Measurements from ENCODE around the gene CAMSAP3. TPM values are rescaled to one million over a fixed set of nuclear protein-coding genes. Genes with fewer than 3 reads are reported as not detected.

CAMSAP3 gene
- total RNA-seq, 1 experiment from 2014 or later: 28.4 TPM

- Histone ChIP-seq H3T11ph (ENCODE audit: low read length) (no peak overlapping the region), H4K5ac (ENCODE audit: insufficient read length, low read depth, low read length) (no peak overlapping the region), H3K79me2 (ENCODE audit: insufficient read depth, low read length) (peaks cover 24% of the 10 kb centered on the region; the same call in 1 of the 2 replicates), H4K20me1 (ENCODE audit: control insufficient read depth, insufficient read depth, insufficient read length) (no peaks in the 10 kb centered on the region), H2BK20ac (ENCODE audit: low read depth, low read length, poor library complexity, severe bottlenecking) (no peak overlapping the region), H3K23ac (ENCODE audit: insufficient read length, low read depth, low read length) (no peak overlapping the region), H2BK5ac (ENCODE audit: insufficient read length, low read length) (no peak overlapping the region), H3K27me3 (ENCODE audit: insufficient read depth, low read length) (peaks cover 16% of the 10 kb centered on the region; the same call in 1 of the 2 replicates), H2BK120ac (ENCODE audit: low read depth, low read length, poor library complexity, severe bottlenecking) (no peak overlapping the region), H3K4ac (ENCODE audit: low read depth, low read length) (no peak overlapping the region), H3K4me1 (ENCODE audit: insufficient read depth, low read length) (no peaks in the 10 kb centered on the region), H3K14ac (ENCODE audit: insufficient read depth, low read length) (no peak overlapping the region), H3K79me1 (ENCODE audit: insufficient read depth, low read depth, low read length, poor library complexity, severe bottlenecking) (peaks cover 16% of the 10 kb centered on the region), H2BK12ac (ENCODE audit: insufficient read length, low read depth, low read length) (no peak overlapping the region), H4K8ac (replicated peaks; ENCODE audit: insufficient read length, low read depth, low read length) (no peak overlapping the region), H3K23me2 (ENCODE audit: insufficient read length, low read depth, low read length, poor library complexity, severe bottlenecking) (peaks cover 14% of the 10 kb centered on the region), H2AK5ac (ENCODE audit: insufficient read length, low read length) (no peak overlapping the region), H2BK15ac (ENCODE audit: low read depth, low read length) (no peak overlapping the region), H3K4me2 (ENCODE audit: insufficient read depth, insufficient read length, low read length) (no peak overlapping the region), H3K27ac (ENCODE audit: insufficient read length, low read depth, low read length) (no peak overlapping the region), H3K18ac (ENCODE audit: insufficient read length, low read depth, low read length) (no peak overlapping the region), H4K91ac (ENCODE audit: insufficient read length, low read depth, low read length) (no peak overlapping the region), H3K9ac (ENCODE audit: extremely low read depth, insufficient read length, low read length) (no peak overlapping the region), H2AFZ (ENCODE audit: low read length) (no peak overlapping the region), H3K9me3 (ENCODE audit: control insufficient read depth, low read depth, low read length) (no peaks in the 10 kb centered on the region), H3K56ac (ENCODE audit: insufficient read length, low read depth, low read length) (no peak overlapping the region)
- Mint-ChIP-seq H3K9me3 (no peaks in the 10 kb centered on the region; a peak in 2 of 5 replicates), H3K4me1 (peaks cover 15 to 28% of the 10 kb centered on the region in 2 experiments), H3K27ac (no peak overlapping the region), H3K27me3 (ENCODE audit: low read depth) (peaks cover 30% of the 10 kb centered on the region), H3K36me3 (ENCODE audit: insufficient read depth in 1 of 3, low read depth in 3 of 3) (peaks cover 0 to 9% (median 8%) of the 10 kb centered on the region in 3 experiments; a peak in 4 of 7 replicates), H3K4me3 (no peak overlapping the region; a peak in 1 of 5 replicates)
- no CpG with 5 or more reads among the region's 40 CpGs for WGBS (ENCODE audit: extremely low coverage, insufficient read length, low lambda C conversion rate)
- TF ChIP-seq CTCF (conservative IDR thresholded peaks at IDR 0.05): no peak
- DNase-seq: no peak
These were observed 36.9 kb downstream of the CAMSAP3 start for GRCh38 chr19:7632340-7633203.

Measured in H9 (cell line).